ENCODE measurements around the gene CHAF1B.
A peak's percentile ranks its signal among the peaks of the same experiment; 100 is the strongest.
"Not testable (repeated sequence)": the region's sequence is repeated elsewhere in the genome, so short reads cannot be mapped to it uniquely, and the experiment has no call there.

Gene CHAF1B

DNA sequence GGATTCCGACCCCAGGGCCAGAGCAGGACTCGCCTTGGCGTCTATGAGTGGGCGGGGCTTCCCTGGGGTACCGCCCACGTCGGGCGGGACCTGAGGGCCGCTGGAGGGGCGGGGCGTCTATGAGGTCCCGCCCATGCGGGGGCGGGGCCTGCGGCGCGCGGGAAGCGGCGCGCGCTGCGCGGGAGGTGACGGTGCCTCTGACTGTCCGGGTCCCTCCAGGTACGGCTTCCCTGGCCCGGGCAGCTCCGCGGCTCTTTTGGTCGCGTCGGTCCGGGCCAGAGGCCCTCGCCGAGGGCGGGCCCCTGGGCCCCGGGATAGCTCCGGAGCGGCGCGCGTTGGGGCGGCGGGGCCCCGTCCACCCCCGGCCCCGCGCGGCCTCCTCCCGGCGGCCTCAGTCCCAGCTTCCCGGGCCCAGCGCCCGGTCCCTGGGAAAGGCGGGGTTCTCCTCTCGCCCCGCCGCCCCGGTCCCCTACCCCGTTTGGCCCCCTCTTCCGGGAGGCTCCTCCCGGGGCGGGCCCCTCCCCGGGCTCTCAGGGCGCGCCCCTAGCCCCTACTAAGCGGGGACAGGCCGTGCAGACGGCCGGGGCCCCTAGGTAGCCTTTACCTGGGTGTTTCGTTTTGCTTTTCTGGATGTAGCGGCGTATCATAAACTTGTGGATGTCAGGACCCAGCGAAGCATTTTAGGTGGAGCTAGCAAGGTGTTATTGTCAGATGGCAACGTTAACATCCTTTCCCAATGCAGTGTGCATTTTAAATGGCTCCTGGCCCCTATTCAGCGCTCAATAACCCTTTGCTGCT lies at the start of gene CHAF1B:
Gene CHAF1B (plus strand): TSS at position 160 of the 798 bp plus-strand sequence. CDS start 745 bp downstream, outside the sequence.
- H3K4me3 ChIP-seq (ENCODE audit: low read length): peak within 1 kb of the TSS; percentile 44
- TF ChIP-seq, protein P1, sequence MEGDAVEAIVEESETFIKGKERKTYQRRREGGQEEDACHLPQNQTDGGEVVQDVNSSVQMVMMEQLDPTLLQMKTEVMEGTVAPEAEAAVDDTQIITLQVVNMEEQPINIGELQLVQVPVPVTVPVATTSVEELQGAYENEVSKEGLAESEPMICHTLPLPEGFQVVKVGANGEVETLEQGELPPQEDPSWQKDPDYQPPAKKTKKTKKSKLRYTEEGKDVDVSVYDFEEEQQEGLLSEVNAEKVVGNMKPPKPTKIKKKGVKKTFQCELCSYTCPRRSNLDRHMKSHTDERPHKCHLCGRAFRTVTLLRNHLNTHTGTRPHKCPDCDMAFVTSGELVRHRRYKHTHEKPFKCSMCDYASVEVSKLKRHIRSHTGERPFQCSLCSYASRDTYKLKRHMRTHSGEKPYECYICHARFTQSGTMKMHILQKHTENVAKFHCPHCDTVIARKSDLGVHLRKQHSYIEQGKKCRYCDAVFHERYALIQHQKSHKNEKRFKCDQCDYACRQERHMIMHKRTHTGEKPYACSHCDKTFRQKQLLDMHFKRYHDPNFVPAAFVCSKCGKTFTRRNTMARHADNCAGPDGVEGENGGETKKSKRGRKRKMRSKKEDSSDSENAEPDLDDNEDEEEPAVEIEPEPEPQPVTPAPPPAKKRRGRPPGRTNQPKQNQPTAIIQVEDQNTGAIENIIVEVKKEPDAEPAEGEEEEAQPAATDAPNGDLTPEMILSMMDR (IDR thresholded peaks at IDR 0.05; ENCODE audit: insufficient read depth, low read depth, low read length, missing control alignments): no peak
- DNase-seq (ENCODE audit: low read depth): peak; percentile 81

DNA sequence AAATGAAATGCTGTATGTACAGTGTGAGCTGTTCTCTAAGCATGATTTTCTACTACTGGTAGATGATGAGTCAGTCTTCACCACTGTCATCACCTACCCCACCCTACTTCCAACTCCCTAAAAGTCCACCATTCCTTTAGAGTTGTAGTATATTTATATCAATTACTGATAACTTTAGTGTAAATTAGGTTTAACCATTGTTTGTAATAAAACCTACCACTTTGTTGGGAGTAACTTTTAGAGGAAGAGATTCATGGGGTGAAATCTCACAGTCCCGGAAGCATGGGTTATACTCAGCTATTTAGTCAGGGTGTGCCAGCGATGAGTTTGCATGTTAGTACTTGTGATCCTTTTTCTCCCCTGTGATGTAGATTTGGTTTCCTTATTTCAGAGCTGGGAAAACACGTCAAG lies 48.1 kb upstream of the CHAF1B start:
- TF ChIP-seq, protein P1 (IDR thresholded peaks at IDR 0.05; ENCODE audit: insufficient read depth, low read depth, low read length, missing control alignments): no peak
- no peak overlapping the region for H3K4me3 ChIP-seq (ENCODE audit: low read length)
- peak; percentile 93 for DNase-seq (ENCODE audit: low read depth)

DNA sequence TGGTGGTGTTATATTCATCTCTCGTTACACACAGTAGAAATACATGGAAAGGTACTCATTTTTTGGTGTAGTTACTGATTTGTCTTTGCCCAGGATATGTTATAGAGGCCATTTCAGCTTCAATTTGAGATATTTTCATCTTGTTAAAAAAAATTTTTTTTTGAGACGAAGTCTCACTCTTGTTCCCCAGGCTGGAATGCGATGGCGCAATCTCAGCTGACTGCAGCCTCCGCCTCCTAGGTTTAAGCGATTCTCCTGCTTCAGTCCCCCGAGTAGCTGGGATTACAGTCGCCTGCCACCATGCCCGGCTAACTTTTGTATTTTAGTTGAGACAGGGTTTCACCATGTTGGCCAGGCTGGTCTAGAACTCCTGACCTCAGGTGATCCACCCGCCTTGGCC lies 46.2 kb upstream of the CHAF1B start:
- H3K4me3 ChIP-seq (ENCODE audit: low read length): no peak overlapping the region
- TF ChIP-seq, protein P1 (IDR thresholded peaks at IDR 0.05; ENCODE audit: insufficient read depth, low read depth, low read length, missing control alignments): no peak
- no peak for DNase-seq (ENCODE audit: low read depth)

DNA sequence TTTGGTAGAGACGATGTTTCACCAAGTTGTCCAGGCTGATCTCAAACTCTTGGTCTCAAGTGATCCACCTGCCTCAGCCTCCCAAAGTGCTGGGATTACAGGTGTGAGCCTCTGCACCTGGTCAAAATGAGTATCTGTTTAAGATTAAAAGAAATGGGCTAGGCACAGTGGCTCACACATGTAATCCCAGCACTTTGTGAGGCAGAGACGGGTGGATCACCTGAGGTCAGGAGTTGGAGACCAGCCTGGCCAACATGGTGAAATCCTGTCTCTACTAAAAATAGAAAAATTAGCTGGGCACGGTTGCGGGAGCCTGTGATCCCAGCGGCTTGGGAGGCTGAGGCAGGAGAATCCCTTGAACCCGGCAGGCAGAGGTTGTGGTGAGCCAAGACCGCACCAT lies 42.6 kb upstream of the CHAF1B start:
- DNase-seq (ENCODE audit: low read depth); H3K4me3 ChIP-seq (ENCODE audit: low read length): not testable (repeated sequence)

DNA sequence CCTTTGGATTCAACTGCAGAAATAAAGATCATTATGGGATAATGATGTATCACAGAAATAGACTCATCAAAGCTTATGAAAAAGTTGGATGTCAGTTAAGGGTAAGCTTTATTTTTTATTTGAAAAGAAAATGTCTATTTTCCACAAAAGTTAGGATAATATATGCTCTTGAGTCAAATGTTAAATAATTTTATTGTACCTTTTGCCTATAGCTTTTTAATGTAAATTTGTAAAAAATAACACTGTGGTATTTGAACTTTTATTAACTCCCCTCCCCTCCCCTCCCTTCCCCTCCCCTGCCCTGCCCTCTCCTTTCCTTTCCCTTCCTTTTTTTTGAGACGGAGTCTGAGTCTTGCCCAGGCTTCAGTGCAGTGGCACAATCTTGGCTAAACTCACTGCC lies 40.3 kb upstream of the CHAF1B start:
- TF ChIP-seq, protein P1 (IDR thresholded peaks at IDR 0.05; ENCODE audit: insufficient read depth, low read depth, low read length, missing control alignments): no peak
- no peak for DNase-seq (ENCODE audit: low read depth)
- H3K4me3 ChIP-seq (ENCODE audit: low read length): no peak overlapping the region

DNA sequence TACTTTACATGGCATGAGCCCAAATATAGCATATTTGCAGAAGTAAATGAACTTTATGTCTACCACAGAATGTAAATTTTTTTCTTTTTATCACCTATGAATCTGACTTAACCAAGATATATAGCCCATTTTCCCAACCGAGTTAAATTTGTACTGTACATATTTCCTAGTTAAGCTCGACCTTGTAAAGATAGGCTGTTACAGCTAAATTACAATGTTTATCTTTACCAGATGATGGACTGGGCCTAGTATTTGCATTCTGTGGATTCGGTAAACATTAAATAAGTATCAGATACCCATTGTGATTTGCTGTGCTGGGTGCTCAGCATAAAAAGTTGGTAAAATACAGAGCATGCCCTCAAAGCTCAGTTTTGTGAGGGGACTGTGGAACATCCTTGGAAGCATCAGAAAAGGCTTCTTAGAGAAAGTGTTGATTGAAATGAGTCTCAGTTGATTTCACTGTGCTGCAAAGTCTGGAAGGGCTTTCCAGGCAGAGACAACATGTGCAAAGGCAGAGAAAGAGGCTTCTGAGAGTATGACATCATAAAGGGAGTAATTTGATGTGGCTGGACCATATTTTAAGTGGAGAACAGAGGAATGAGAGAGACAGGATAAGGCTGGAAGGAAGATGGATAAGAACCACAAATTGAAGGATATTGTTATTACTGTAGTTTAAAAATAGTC lies 37.8 kb upstream of the CHAF1B start:
- DNase-seq (ENCODE audit: low read depth): no peak
- TF ChIP-seq, protein P1 (IDR thresholded peaks at IDR 0.05; ENCODE audit: insufficient read depth, low read depth, low read length, missing control alignments): no peak
- H3K4me3 ChIP-seq (ENCODE audit: low read length): no peak overlapping the region

DNA sequence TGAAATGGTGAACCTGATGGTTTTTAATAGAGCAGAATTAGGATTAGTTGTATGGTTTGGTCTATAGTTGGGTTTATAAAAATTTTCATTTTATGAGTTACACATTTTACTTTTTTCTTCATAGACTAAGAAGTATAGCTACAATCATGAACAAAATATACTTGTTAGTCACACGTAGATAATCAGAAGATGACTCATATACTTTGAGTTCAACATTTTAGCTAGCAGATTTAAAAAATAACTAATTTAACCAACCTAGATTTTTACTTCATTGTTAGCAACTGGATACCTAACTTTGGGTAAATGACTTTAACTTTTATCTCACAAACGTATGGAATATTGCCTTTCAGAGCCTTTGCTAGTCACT lies 37.2 kb upstream of the CHAF1B start:
- peak; percentile 22 for DNase-seq (ENCODE audit: low read depth)
- no peak overlapping the region for H3K4me3 ChIP-seq (ENCODE audit: low read length)
- TF ChIP-seq, protein P1 (IDR thresholded peaks at IDR 0.05; ENCODE audit: insufficient read depth, low read depth, low read length, missing control alignments): no peak
